Measurements from ENCODE around the gene CRHR2.

GRCh38 chr7:30630986-30631385 is 51.3 kb downstream of the CRHR2 start:
- TF ChIP-seq CTCF (conservative IDR thresholded peaks at IDR 0.05; ENCODE audit: low read depth, low read length) (no peak), POLR2A (IDR thresholded peaks at IDR 0.05; ENCODE audit: low read depth, low read length) (no peak), SMC3 (IDR thresholded peaks at IDR 0.05; ENCODE audit: low read depth, low read length) (no peak), BHLHE40 (IDR thresholded peaks at IDR 0.05; ENCODE audit: low read depth, low read length) (no peak), CHD1 (IDR thresholded peaks at IDR 0.05; ENCODE audit: low read depth, low read length) (no peak), RAD21 (IDR thresholded peaks at IDR 0.05; ENCODE audit: low read length) (no peak), CEBPB (IDR thresholded peaks at IDR 0.05; ENCODE audit: low read depth, low read length) (no peak), MAFK (IDR thresholded peaks at IDR 0.05; ENCODE audit: low read depth, low read length) (no peak), MAZ (IDR thresholded peaks at IDR 0.05; ENCODE audit: borderline replicate concordance, low read depth, low read length) (no peak)
